C4-2B (cell line): ENCODE results near the gene TOR1AIP2.

Experiments
- CTCF ChIP-seq: fragments of 450-650 bp; conservative IDR thresholded peaks from 2 replicates; pipeline ENCODE4 v1.5.1; 2017; ENCODE audit warnings: mild to moderate bottlenecking
- ZFX ChIP-seq: fragments of 450-650 bp; IDR thresholded peaks from 2 replicates; pipeline ENCODE4 v1.6.1; 2017

- TF ChIP-seq CTCF (no peak), ZFX (no peak)
These were observed 84.3 kb downstream of the TOR1AIP2 start for GRCh38 chr1:179793281-179793680.
